A673 (cell line): ENCODE data around the gene NIN. TPM values are rescaled to one million over a fixed set of nuclear protein-coding genes. Genes with fewer than 3 reads are reported as not detected.

ENCODE experiments used
- BruUV-seq: library from RNA; stranded (reverse); fragments of 400-500 nt; replicated peaks from 2 replicates; lab custom pipeline; 2021; lab: Mats Ljungman, UMichigan
- CTCF ChIA-PET: fragments of 300-600 bp; sonication (Branson Sonifier 250); formaldehyde crosslinking; loops from one replicate; lab custom pipeline; 2022; ENCODE audit warnings: antibody characterized with exemption; lab: Charles Lee
- POLR2A ChIA-PET: fragments of 300-600 bp; sonication (Branson Sonifier 250); formaldehyde crosslinking; loops from one replicate; lab custom pipeline; 2022; ENCODE audit warnings: antibody characterized with exemption; ENCODE audit not compliant: low non-redundant PET; lab: Charles Lee
- DNase-seq: peaks from one replicate; pipeline ENCODE4 v3.0.0-alpha.2; 2015; ENCODE audit warnings: low spot score
- H3K27ac ChIP-seq: fragments of 200-600 bp; sonication (generic); 2 replicates; pipeline ENCODE4 v1.5.1; 2016; ENCODE audit warnings: mixed run types, low read depth, mild to moderate bottlenecking, mixed read lengths, antibody characterized with exemption, low read length; ENCODE audit not compliant: poor library complexity, severe bottlenecking
- H3K27me3 ChIP-seq: fragments of 200-600 bp; sonication (generic); replicated peaks from 2 replicates; pipeline ENCODE4 v1.6.1; 2017; ENCODE audit warnings: mixed run types, low read depth, mild to moderate bottlenecking, mixed read lengths, antibody characterized with exemption, low read length; ENCODE audit not compliant: insufficient read depth, poor library complexity
- H3K36me3 ChIP-seq: fragments of 200-600 bp; sonication (generic); 2 replicates; pipeline ENCODE4 v1.6.1; 2016; ENCODE audit warnings: mixed run types, mild to moderate bottlenecking, mixed read lengths, antibody characterized with exemption, low read length; ENCODE audit not compliant: insufficient read depth, poor library complexity, severe bottlenecking
- H3K4me1 ChIP-seq: fragments of 200-600 bp; sonication (generic); 2 replicates; pipeline ENCODE4 v1.6.1; 2017; ENCODE audit warnings: mixed run types, mild to moderate bottlenecking, mixed read lengths, antibody characterized with exemption, low read length; ENCODE audit not compliant: insufficient read depth, poor library complexity, severe bottlenecking
- H3K4me3 ChIP-seq: fragments of 200-600 bp; sonication (generic); 2 replicates; pipeline ENCODE4 v1.5.1; 2016; ENCODE audit warnings: low read depth, mixed run types, mild to moderate bottlenecking, mixed read lengths, low read length; ENCODE audit not compliant: poor library complexity, severe bottlenecking
- H3K9me3 ChIP-seq: fragments of 200-600 bp; sonication (generic); 2 replicates; pipeline ENCODE4 v1.6.1; 2016; ENCODE audit warnings: mixed run types, low read depth, mild to moderate bottlenecking, mixed read lengths, antibody characterized with exemption, low read length; ENCODE audit not compliant: poor library complexity, severe bottlenecking
- EZH2 ChIP-seq: fragments of 200-600 bp; sonication (generic); IDR thresholded peaks from 2 replicates; pipeline ENCODE4 v1.6.1; 2017; ENCODE audit warnings: borderline replicate concordance, low read depth, mild to moderate bottlenecking, mixed read lengths, antibody characterized with exemption, low read length; ENCODE audit not compliant: poor library complexity, severe bottlenecking
- intact Hi-C: fragments of 100-400 bp; cut with micrococcal nuclease; formaldehyde crosslinking; loops from one replicate; pipeline ENCODE4 v1.10.0; 2022; ENCODE audit not compliant: unreplicated experiment
- total RNA-seq: library from RNA; stranded (reverse); gene quantifications from 2 replicates; pipeline ENCODE4 v1.2.3, GENCODE V29; 2021
- TF ChIP-seq, protein P1 (sequence below): fragments of 300-800, 200-600 bp; sonication (generic); conservative IDR thresholded peaks from 2 replicates; pipeline ENCODE4 v1.5.1; 2017; ENCODE audit warnings: low read depth, mild to moderate bottlenecking, antibody characterized with exemption, low read length, moderate library complexity, mixed read lengths

The NIN gene
- total RNA-seq, 1 experiment from 2014 or later, result 63.5 TPM

DNA sequence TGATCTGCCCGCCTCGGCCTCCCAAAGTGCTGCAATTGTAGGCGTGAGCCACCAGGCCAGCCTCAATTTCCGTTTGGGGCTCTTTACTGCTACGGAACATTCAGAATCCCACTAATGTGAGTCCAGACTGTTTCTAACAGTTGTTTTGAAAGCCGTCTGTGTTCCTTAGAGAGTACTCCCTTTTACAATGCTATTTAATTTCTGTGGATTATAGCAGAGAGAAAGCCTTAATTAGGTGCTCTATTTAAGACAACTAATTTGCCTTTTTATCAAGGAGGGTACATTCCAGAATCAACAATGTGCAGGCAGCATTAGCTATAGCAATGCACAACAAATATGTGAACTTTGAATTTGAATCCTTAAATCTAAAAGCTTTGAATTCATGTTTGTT lies 160.1 kb downstream of the NIN start:
- TF ChIP-seq EZH2, result no peak
- TF ChIP-seq, protein P1, sequence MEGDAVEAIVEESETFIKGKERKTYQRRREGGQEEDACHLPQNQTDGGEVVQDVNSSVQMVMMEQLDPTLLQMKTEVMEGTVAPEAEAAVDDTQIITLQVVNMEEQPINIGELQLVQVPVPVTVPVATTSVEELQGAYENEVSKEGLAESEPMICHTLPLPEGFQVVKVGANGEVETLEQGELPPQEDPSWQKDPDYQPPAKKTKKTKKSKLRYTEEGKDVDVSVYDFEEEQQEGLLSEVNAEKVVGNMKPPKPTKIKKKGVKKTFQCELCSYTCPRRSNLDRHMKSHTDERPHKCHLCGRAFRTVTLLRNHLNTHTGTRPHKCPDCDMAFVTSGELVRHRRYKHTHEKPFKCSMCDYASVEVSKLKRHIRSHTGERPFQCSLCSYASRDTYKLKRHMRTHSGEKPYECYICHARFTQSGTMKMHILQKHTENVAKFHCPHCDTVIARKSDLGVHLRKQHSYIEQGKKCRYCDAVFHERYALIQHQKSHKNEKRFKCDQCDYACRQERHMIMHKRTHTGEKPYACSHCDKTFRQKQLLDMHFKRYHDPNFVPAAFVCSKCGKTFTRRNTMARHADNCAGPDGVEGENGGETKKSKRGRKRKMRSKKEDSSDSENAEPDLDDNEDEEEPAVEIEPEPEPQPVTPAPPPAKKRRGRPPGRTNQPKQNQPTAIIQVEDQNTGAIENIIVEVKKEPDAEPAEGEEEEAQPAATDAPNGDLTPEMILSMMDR, result no peak
- H3K9me3 ChIP-seq, result no peaks in the 10 kb centered on the region
- BruUV-seq, result no TSS peak
- POLR2A ChIA-PET, result no interaction called here
- H3K27me3 ChIP-seq, result no peaks in the 10 kb centered on the region
- no peaks in the 10 kb centered on the region for H3K36me3 ChIP-seq
- H3K27ac ChIP-seq, result no peak overlapping the region
- intact Hi-C loops, result no loop called here
- peaks cover 17% of the 10 kb centered on the region for H3K4me1 ChIP-seq
- CTCF ChIA-PET, result no interaction called here
- no peak for DNase-seq
- no peak overlapping the region for H3K4me3 ChIP-seq

DNA sequence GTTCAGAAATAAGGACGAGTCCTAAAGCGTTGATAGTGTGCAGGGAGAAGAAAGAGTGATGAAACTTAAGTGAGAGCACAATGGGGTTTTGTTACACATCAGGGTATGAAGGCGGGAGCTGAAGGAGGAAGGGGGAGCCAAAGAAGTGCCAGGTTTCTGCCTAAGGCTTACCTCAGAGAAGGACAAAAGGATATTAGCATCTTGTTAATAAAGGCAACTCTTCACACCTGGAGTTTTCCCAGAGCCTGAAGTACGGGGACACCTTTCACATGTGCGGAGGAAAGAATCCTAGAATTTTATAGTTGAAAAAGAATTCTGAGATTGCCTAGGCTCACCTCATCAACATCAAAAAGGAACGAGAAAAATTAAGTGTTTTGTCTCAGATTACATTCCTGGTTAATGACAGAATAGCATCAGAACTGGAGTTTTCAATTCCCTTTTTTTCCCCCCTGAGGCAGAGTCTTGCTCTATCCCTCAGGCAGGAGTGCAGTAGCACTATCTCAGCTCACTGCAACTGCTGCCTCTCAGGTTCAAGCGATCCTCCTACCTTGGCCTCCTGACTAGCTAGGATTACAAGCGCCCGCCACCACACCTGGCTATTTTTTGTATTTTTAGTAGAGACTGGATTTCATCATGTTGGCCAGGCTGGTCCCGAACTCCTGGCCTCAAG lies 160.6 kb downstream of the NIN start:
- BruUV-seq, result no TSS peak
- DNase-seq, result no peak

More for the DNA sequence above, 160.6 kb downstream of the NIN start:
- intact Hi-C loops, result no loop called here
- Histone ChIP-seq H3K4me1 (peaks cover 20% of the 10 kb centered on the region), H3K27ac (no peak overlapping the region), H3K36me3 (no peaks in the 10 kb centered on the region), H3K27me3 (no peaks in the 10 kb centered on the region), H3K4me3 (no peak overlapping the region), H3K9me3 (no peaks in the 10 kb centered on the region)
- TF ChIP-seq, protein P1, result no peak
- TF ChIP-seq EZH2, result no peak
- ChIA-PET POLR2A (no interaction called here), CTCF (no interaction called here)

Other genes with a start within 250 kb of the NIN start
- gene SAV1, start 162.9 kb downstream of the NIN start, total RNA-seq, result 35.2 and 36.5 TPM in 2 replicates
- 0.37 and 0.74 TPM in 2 replicates for gene ABHD12B, start 40.9 kb upstream of the NIN start, total RNA-seq
- gene PYGL, start 113.3 kb upstream of the NIN start, total RNA-seq, result 14.2 and 18.6 TPM in 2 replicates